GM19351 (cell line): ENCODE results near the gene UPK1A.
"Not testable (repeated sequence)": the region's sequence is repeated elsewhere in the genome, so short reads cannot be mapped to it uniquely, and the experiment has no call there.

Experiments
- ATAC-seq: cut with Tn5 transposase; IDR thresholded peaks from one replicate; pipeline ENCODE4 v1.9.1; 2021; ENCODE audit warnings: mild to moderate bottlenecking, moderate library complexity; ENCODE audit not compliant: unreplicated experiment

Gene UPK1A

DNA sequence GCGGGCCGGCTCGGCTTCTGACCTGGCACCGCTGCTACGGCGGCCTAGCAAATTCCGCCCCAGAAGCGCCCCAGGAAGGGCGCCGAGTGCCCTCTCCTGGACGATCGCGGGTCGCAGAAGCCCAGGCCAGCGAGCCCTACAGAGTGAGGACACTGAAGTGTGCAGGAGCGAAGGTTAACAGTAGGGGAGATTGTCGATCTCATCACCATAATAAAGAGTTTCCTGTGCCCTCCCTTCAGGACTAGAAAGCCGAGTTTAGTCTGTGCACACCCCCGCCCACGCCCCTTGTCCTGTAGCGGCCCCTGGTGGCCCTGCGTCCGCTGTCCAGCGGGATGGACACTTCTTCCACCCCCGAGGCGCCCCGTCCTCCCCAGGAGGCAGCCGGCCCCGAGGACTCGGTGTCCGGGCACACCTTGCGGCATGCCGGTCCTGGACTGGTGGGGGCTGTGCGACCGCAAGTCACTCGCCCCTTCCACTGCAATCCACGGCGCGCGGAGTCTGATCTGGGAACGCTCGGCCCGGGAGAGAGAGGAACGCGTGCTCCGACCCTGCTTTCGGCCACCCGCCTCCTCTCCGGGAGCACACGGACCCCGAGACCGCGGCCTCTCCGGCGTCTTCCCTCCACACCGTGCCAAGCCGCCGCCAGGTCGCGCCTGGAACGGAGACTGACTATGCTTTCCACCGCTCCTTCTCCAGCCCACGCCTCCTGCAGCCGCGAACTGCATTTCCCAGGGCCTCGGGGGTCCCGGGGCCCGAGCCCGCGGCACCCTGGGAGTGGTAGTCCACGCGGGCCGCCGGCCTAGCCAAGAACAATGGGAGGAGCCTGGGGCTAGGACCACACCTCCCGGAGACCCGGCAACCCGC is 50.7 kb downstream of the UPK1A start:
- peak; percentile 48 for ATAC-seq

DNA sequence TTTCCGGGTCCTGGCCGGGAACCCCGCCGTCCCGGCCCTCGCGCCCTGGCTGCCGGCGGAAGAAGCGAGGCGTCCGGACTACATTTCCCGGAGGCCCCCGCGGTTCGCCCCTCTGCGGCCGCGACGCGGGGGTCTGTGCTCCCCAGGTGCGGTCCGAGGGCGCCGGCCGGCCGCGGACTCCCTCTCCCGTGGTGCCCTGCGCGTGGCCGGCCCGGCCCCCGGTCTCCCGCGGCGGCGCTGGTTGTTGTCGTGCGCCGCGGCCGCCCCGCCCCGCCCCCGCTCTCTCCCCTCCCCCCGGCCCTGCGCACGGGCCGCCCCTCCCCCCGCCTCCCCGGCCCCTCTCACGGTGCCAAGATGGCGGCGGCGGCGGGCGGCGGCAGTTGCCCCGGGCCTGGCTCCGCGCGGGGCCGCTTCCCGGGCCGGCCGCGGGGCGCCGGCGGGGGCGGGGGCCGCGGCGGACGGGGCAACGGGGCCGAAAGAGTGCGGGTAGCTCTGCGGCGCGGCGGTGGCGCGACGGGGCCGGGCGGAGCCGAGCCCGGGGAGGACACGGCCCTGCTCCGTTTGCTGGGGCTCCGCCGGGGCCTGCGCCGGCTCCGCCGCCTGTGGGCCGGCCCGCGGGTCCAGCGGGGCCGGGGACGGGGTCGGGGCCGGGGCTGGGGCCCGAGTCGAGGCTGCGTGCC is 51.5 kb downstream of the UPK1A start, which contains the start of gene KMT2B:
TSS of gene KMT2B (plus strand) at position 339 of the 680 bp plus-strand sequence. CDS start at position 355, 16 bp downstream.
- peak; percentile 39 for ATAC-seq

DNA sequence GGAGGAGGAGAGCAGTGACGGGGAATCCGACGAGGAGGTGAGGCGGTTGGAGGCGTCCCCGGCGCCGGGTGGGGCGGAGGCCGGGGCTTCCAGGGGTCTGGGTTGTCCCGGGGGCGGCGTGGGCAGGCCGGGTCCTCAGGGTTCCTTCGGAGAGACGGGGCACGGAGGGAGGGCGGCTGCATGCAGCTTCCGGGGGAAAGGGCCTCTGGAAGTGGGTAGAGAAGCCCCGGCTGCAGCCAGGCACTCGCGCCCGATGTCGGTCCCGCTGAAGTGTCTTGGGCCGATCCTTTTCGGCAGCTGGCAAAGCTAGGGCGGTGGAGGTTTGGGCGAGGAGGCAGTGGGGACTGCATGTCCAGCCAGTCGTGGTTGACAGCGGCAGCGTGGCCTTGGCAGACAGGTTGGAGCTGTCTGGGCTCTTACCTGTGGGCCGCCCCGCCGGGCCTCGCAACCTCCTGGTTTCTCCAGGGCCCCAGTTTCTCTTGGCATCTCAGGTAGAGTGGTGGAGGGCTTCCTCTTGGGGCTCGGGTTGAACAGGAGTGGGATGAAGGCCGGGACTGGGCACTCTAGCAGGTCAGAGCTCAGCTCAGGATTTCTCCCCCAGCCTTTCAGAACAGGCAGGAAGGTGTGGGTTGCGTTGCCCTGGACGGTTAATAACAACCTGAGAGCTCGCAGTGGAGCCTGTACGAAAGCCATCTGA is 52.2 kb downstream of the UPK1A start:
- no peak for ATAC-seq

DNA sequence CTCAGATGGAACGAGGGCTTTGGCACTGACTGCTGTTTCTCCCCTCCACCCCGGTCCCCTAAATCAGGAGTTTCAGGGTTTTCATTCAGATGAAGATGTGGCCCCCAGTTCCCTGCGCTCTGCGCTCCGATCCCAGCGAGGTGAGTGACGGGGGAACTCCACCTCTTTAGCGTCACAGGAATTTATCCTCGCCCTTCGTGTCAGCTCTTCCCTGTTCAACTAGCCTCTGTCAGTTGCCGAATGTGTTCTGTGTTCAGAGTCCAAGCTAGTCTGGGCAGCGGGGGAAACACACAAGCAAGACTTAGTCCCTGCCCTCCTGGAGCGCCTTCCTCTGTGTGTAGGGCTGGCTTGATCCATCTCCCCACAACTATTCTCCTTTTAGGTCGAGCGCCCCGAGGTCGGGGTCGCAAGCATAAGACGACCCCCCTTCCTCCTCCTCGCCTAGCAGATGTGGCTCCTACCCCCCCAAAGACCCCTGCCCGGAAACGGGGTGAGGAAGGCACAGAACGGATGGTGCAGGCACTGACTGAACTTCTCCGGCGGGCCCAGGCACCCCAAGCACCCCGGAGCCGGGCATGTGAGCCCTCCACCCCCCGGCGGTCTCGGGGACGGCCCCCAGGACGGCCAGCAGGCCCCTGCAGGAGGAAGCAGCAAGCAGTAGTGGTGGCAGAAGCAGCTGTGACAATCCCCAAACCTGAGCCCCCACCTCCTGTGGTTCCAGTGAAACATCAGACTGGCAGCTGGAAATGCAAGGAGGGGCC is 53.3 kb downstream of the UPK1A start:
- ATAC-seq, result no peak

DNA sequence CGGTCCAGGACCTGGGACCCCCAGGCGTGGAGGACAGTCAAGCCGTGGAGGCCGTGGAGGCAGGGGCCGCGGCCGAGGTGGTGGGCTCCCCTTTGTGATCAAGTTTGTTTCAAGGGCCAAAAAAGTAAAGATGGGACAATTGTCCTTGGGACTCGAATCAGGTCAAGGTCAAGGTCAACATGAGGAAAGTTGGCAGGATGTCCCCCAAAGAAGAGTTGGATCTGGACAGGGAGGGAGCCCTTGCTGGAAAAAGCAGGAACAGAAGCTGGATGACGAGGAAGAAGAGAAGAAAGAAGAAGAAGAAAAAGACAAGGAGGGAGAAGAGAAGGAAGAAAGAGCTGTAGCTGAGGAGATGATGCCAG is 53.8 kb downstream of the UPK1A start:
- no peak for ATAC-seq

DNA sequence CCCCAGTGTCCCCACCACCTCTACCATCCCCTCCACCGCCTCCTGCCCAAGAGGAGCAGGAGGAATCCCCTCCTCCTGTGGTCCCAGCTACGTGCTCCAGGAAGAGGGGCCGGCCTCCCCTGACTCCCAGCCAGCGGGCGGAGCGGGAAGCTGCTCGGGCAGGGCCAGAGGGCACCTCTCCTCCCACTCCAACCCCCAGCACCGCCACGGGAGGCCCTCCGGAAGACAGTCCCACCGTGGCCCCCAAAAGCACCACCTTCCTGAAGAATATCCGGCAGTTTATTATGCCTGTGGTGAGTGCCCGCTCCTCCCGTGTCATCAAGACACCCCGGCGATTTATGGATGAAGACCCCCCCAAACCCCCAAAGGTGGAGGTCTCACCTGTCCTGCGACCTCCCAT is 54.3 kb downstream of the UPK1A start:
- ATAC-seq, result no peak

DNA sequence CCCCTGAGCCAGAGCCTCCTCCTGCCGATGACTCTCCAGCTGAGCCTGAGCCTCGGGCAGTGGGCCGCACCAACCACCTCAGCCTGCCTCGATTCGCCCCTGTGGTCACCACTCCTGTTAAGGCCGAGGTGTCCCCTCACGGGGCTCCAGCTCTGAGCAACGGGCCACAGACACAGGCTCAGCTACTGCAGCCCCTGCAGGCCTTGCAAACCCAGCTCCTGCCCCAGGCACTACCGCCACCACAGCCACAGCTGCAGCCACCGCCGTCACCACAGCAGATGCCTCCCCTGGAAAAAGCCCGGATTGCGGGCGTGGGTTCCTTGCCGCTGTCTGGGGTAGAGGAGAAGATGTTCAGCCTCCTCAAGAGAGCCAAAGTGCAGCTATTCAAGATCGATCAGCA is 55.1 kb downstream of the UPK1A start:
- no peak for ATAC-seq

DNA sequence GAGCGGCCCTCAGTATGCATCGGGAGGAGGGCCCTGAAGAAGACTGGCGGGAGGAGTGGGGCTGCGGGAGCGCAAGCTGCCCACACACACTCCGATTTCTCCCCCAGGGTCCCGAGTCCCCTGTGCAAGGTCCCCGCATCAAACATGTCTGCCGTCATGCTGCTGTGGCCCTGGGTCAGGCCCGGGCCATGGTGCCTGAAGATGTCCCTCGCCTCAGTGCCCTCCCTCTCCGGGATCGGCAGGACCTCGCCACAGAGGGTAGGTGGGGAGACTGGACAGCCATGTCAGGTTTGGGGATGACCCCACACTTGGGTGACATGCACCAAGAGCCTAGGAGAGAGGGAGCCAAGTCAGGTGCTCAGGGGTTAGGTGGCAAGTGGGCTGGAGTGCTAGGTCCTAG is 56.1 kb downstream of the UPK1A start:
- ATAC-seq, result no peak

DNA sequence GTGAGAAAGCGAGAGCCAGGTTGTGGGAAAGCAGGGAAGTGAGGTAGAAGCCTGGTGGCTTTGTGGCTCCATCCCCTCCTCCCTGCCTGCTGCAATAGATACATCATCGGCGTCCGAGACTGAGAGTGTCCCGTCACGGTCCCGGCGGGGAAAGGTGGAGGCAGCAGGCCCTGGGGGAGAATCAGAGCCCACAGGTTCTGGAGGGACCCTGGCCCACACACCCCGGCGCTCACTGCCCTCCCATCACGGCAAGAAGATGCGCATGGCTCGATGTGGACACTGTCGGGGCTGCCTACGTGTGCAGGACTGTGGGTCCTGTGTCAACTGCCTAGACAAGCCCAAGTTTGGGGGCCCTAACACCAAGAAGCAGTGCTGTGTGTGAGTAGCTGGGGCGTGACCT is 56.6 kb downstream of the UPK1A start:
- no peak for ATAC-seq

DNA sequence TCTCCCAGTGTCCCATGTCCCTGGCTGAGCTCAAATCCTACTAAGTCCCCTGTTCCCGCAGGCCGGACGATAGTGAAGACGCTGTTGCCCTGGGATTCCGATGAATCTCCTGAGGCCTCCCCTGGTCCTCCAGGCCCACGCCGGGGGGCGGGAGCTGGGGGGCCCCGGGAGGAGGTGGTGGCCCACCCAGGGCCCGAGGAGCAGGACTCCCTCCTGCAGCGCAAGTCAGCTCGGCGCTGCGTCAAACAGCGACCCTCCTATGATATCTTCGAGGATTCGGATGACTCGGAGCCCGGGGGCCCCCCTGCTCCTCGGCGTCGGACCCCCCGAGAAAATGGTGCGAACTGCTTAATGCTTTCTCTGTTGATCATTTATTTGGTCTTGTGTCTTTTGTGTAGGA is 57.4 kb downstream of the UPK1A start:
- no peak for ATAC-seq

DNA sequence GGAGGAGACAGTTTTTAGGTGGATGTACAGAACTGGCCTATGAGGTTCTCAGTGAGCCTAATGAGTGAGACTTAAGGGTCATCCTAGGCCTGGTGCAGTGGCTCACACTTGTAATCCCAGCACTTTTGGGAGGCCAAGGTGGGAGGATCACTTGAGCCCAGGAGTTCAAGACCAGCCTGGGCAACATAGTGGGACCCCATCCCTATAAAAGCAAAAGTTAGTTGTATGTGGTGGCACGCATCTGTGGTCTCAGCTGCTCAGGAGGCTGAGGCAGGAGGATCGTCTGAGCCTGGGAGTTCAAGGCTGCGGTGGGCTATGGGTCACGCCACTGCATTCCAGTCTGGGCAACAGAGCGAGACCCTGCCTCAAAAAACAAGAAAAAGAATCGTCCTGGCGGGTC is 57.8 kb downstream of the UPK1A start:
- ATAC-seq, result not testable (repeated sequence)

DNA sequence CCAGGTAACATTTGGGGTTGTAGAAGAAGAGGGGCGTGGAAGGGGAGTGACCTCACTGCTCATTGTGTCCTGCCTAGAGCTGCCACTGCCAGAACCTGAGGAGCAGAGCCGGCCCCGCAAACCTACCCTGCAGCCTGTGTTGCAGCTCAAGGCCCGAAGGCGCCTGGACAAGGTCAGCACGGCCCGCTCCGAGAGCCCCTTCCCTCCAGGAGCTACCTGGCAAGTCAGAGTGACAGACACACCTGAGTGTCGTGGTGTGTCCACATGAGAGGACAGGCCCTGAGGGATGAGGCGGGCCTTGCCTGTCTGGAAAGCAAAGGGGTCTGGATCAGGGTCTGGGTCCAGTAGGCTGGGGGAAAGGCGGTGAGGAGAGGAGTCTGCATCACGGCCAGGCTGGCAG is 58.2 kb downstream of the UPK1A start:
- no peak for ATAC-seq

DNA sequence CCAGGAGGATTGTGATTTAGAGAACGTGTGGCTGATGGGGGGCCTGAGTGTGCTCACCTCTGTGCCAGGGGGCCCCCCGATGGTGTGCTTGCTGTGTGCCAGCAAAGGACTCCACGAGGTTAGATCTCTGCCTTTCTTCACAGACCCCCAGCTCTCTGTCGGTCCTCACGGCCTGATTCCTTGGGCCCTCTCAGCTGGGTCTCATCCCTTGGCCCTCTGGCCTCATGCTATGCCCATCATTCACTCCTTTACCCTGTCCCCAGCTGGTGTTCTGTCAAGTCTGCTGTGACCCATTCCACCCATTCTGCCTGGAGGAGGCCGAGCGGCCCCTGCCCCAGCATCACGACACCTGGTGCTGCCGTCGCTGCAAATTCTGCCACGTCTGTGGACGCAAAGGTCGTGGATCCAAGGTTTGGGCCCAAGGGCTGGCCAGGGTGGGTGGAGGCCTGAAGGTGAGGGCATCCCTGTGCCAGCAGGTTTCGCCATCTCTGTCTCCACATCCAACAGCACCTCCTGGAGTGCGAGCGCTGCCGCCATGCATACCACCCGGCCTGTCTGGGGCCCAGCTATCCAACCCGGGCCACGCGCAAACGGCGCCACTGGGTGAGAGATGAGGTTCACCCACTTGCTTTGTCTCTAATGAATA is 59.0 kb downstream of the UPK1A start:
- ATAC-seq, result no peak

DNA sequence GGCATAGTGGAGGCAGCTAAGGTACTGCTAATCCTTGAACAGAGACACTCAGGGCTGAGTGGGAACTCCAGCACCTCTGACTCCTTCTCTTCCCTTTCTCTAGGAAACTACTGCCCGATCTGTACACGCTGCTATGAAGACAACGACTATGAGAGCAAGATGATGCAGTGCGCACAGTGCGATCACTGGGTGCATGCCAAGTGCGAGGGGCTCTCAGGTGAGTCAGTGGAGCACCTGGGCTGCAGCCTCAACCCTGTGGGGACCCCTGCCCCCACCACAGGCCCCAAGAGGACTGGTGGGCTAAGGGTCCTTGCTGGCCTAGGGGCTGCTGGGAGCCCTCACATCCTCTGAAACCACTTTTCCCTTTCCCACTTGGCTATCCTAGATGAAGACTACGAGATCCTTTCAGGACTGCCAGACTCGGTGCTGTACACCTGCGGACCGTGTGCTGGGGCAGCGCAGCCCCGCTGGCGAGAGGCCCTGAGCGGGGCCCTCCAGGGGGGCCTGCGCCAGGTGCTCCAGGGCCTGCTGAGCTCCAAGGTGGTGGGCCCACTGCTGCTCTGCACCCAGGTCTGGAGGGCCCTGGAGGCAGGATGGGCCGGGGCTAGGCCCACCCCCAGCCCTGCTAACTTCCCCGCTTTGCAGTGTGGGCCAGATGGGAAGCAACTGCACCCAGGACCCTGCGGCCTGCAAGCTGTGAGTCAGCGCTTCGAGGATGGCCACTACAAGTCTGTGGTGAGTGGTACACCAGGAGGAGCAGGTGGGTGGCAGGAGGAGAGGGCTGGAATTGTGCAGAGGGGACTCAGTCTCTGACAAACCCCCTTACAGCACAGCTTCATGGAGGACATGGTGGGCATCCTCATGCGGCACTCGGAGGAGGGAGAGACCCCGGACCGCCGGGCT is 61.0 kb downstream of the UPK1A start:
- no peak for ATAC-seq
